ENCODE measurements around the gene AUTS2.

The AUTS2 gene

DNA sequence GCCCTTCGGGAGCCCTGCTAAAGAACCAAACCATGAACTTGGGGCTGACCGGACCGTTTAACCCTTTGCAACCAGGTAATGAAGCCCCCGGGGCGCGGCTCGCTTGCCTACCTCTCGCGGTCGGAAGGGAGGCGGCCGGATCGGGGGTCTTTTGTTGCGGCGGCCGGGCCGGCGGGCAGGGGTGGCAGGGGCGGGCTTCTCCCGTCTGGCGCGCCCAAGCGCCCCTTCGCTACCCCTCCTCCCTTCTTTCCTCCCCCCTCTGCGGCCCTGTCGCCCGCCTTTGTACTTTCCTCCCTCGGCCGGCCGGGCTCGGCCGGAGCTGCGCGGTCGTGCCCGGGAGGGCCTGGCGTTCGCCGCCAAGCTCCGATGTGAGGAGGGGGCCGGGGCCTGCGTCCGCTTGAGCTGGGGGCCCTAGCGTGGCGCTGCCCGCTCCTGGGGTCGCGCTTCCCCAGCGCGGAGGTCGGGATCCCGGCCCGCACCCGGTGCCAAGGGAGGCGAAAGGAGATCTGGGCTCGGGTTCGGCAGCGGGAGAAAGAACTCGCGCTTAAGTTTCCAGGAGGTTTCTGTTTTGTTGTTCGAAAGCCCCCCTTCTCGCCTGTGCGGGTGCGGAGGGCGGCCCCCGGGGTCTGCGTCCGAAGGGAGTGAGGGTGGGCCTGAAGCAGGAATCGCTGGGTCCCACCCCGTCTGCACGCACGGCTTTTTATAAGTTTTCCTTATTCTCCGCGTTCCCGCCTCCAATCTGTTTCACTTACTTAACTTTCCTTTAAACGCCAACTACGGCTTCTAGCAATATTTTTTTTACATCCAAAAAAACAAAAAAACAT lies 1096.9 kb downstream of the AUTS2 start:
- Histone ChIP-seq H3K9me3 (ENCODE audit: control insufficient read depth in 5 of 5, low read length in 5 of 5) (no peaks in the 10 kb centered on the region), H3K9ac (ENCODE audit: low read length in 5 of 5) (peak overlapping the region in 4 of 5 donors; percentile 71 to 82 (median 77)), H3K27ac (ENCODE audit: low read depth, low read length) (no peak overlapping the region), H3K4me1 (ENCODE audit: control insufficient read depth in 5 of 5, insufficient read depth in 5 of 5, low read length in 5 of 5) (peaks cover 0 to 44% (median 30%) of the 10 kb centered on the region in 5 donors), H3K27me3 (ENCODE audit: control insufficient read depth in 5 of 5, insufficient read depth in 4 of 5, low read length in 5 of 5) (peaks cover 0 to 3% (median 0%) of the 10 kb centered on the region in 5 donors), H3K4me3 (ENCODE audit: low read depth in 1 of 5, low read length in 5 of 5) (peak overlapping the region; percentile 68 to 83 (median 79)), H3K36me3 (ENCODE audit: control insufficient read depth in 5 of 5, insufficient read depth in 5 of 5, low read length in 5 of 5) (no peaks in the 10 kb centered on the region)

DNA sequence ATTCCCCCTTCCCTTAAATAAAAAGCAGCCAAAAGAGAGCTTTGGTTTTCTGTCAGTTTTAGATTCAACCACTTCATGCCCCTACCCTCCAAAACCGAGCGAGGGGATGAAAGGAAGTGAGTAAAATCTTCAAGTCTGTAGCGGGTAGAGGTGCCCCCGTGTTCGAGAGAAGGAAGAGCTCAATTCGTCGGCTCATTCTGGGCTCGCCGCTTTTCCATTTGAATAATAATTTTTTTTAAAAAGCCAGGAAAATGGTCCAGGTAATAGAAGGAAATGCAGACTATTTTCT lies 1097.5 kb downstream of the AUTS2 start:
- Histone ChIP-seq H3K27ac (ENCODE audit: low read depth, low read length) (no peak overlapping the region), H3K36me3 (ENCODE audit: control insufficient read depth in 5 of 5, insufficient read depth in 5 of 5, low read length in 5 of 5) (no peaks in the 10 kb centered on the region), H3K9ac (ENCODE audit: low read length in 5 of 5) (peak overlapping the region in 4 of 5 donors; percentile 71 to 82 (median 77)), H3K27me3 (ENCODE audit: control insufficient read depth in 5 of 5, insufficient read depth in 4 of 5, low read length in 5 of 5) (peaks cover 0 to 3% (median 0%) of the 10 kb centered on the region in 5 donors), H3K4me1 (ENCODE audit: control insufficient read depth in 5 of 5, insufficient read depth in 5 of 5, low read length in 5 of 5) (peaks cover 0 to 48% (median 30%) of the 10 kb centered on the region in 5 donors), H3K4me3 (ENCODE audit: low read depth in 1 of 5, low read length in 5 of 5) (peak overlapping the region; percentile 65 to 83 (median 77)), H3K9me3 (ENCODE audit: control insufficient read depth in 5 of 5, low read length in 5 of 5) (no peaks in the 10 kb centered on the region)

DNA sequence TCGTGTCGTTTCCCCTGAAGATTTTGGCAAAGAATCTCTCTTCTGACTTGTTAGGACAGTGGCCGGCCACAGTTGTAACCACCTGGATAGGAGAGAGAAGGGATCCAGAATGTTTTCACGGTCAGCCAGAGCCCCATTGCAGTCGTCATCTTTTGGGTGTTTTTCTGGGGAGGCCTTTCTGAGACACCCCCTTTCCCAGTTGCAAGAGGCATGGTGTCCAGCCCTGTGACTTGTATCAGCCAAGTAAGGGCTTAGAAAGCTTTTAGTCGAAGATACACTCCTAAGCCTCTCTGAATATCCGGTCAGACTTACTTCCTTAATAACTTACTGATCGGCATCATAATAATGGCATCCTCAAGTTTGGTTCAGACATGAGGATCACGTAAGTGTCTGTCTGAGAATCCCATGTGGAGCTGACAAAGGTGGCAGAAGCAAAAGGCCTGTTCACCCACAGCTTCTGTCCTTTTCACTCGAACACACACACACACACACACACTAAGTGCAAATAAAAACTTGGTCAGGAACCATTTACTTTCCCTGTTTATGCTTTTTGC lies 1098.0 kb downstream of the AUTS2 start:
- no peaks in the 10 kb centered on the region for H3K36me3 ChIP-seq (ENCODE audit: control insufficient read depth in 5 of 5, insufficient read depth in 5 of 5, low read length in 5 of 5)
- no peak overlapping the region for H3K27ac ChIP-seq (ENCODE audit: low read depth, low read length)
- peaks cover 0 to 3% (median 0%) of the 10 kb centered on the region in 5 donors for H3K27me3 ChIP-seq (ENCODE audit: control insufficient read depth in 5 of 5, insufficient read depth in 4 of 5, low read length in 5 of 5)
- H3K9me3 ChIP-seq (ENCODE audit: control insufficient read depth in 5 of 5, low read length in 5 of 5), result no peaks in the 10 kb centered on the region
- H3K4me1 ChIP-seq (ENCODE audit: control insufficient read depth in 5 of 5, insufficient read depth in 5 of 5, low read length in 5 of 5), result peaks cover 0 to 48% (median 30%) of the 10 kb centered on the region in 5 donors
- peak overlapping the region in 3 of 5 donors; percentile 71 to 82 (median 80) for H3K9ac ChIP-seq (ENCODE audit: low read length in 5 of 5)
- H3K4me3 ChIP-seq (ENCODE audit: low read depth in 1 of 5, low read length in 5 of 5), result peak overlapping the region; percentile 65 to 83 (median 77)

DNA sequence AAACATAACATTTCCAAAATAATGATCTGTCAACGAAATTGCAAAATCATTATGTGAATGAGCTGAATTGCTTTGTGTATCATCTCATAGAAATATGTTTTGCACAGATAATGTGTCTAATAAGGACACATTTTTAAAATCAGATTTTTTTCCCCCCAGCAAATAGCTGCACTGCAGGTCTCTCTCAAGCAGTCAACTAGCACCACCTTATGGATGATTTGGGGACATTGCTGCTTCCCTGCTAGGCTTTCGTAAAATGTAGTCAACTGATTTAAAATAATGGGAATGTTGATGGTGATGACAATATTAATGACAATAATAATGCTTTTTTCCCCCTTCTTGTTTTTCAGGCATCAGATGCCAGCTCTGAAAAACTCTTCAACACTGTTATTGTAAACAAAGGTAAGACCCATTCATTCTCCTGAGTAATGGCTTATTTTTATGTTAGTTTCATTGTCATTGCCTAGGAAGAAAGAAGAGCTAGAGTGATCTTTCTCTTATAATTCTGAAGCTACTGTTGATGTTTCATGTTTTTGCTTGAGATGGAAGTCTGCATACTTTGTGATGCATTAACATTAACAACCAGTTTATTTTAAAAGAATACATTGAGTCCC lies 1100.1 kb downstream of the AUTS2 start:
- H3K4me1 ChIP-seq (ENCODE audit: control insufficient read depth in 5 of 5, insufficient read depth in 5 of 5, low read length in 5 of 5), result peaks cover 0 to 55% (median 35%) of the 10 kb centered on the region in 5 donors
- H3K4me3 ChIP-seq (ENCODE audit: low read depth in 1 of 5, low read length in 5 of 5), result no peak overlapping the region
- H3K27ac ChIP-seq (ENCODE audit: low read depth, low read length), result no peak overlapping the region
- no peaks in the 10 kb centered on the region for H3K9me3 ChIP-seq (ENCODE audit: control insufficient read depth in 5 of 5, low read length in 5 of 5)
- H3K36me3 ChIP-seq (ENCODE audit: control insufficient read depth in 5 of 5, insufficient read depth in 5 of 5, low read length in 5 of 5), result peaks cover 0 to 3% (median 0%) of the 10 kb centered on the region in 5 donors
- no peak overlapping the region for H3K9ac ChIP-seq (ENCODE audit: low read length in 5 of 5)
- H3K27me3 ChIP-seq (ENCODE audit: control insufficient read depth in 5 of 5, insufficient read depth in 4 of 5, low read length in 5 of 5), result peaks cover 0 to 3% (median 0%) of the 10 kb centered on the region in 5 donors

DNA sequence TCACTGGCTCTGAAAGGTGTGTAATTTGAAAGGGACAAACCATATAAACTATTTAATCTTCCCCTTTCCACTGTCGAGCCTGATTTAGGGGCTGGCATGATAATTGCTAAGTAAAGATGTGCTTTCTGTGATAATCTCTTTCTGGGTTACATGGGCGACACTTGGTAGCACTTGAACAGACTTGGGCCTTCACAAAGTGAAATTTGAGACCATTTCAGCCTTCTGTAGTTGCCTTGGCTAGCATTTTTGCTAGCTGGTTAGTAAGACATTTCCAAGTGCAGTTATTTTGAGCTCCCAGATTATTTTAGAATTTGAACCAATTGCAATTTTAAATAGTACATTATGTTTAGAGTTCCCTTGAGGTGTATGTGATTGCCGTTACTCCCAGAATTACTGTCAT lies 1101.0 kb downstream of the AUTS2 start:
- peaks cover 0 to 3% (median 0%) of the 10 kb centered on the region in 5 donors for H3K36me3 ChIP-seq (ENCODE audit: control insufficient read depth in 5 of 5, insufficient read depth in 5 of 5, low read length in 5 of 5)
- H3K4me3 ChIP-seq (ENCODE audit: low read depth in 1 of 5, low read length in 5 of 5), result no peak overlapping the region
- peak overlapping the region in 1 of 5 donors; percentile 4 for H3K9ac ChIP-seq (ENCODE audit: low read length in 5 of 5)
- H3K9me3 ChIP-seq (ENCODE audit: control insufficient read depth in 5 of 5, low read length in 5 of 5), result no peaks in the 10 kb centered on the region
- no peak overlapping the region for H3K27ac ChIP-seq (ENCODE audit: low read depth, low read length)
- peaks cover 0 to 3% (median 0%) of the 10 kb centered on the region in 5 donors for H3K27me3 ChIP-seq (ENCODE audit: control insufficient read depth in 5 of 5, insufficient read depth in 4 of 5, low read length in 5 of 5)
- H3K4me1 ChIP-seq (ENCODE audit: control insufficient read depth in 5 of 5, insufficient read depth in 5 of 5, low read length in 5 of 5), result peaks cover 0 to 53% (median 31%) of the 10 kb centered on the region in 5 donors

DNA sequence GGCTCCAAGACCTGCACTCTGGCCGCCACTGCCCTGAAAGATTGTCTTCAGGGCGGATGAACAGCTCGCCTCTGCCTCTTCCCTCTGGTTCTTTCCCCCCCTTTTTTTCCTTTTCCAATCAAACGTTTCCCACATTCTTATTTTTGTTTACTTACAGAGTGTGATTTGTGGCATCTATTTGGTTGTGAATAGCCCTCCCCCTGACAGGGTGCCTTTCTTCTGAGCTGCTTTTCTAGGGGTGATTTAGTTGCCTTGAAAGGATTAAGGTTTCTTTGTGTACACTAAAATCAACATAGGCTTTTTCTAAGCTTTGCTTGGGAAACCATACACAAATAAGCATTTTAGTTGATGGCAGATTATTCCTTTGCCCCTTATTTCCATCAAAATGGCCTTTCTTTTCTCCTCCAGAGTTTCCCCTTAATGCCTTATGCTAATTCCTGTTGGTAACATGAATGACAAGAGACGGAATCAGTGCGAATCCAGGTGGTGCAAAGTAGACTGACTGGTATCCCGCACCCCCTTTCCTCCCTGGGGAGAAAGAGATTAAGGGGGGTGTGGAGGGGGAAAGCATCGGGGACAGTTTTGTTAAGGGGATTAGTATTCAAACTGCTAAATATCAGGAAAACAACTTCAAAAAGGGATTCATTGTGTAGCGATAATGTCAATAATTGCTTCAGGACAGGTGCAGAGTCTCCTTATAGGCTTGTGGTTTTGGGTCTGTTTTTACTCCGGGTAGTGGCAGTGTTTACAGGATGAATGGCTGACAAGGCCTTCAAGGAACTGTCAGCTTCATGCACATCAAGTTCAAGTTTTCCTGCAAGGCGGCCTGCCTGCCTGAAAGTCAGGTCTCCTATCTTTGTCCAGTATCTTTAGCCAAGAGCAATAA lies 1102.0 kb downstream of the AUTS2 start:
- no peak overlapping the region for H3K27ac ChIP-seq (ENCODE audit: low read depth, low read length)
- no peak overlapping the region for H3K4me3 ChIP-seq (ENCODE audit: low read depth in 1 of 5, low read length in 5 of 5)
- H3K9ac ChIP-seq (ENCODE audit: low read length in 5 of 5), result no peak overlapping the region
- H3K36me3 ChIP-seq (ENCODE audit: control insufficient read depth in 5 of 5, insufficient read depth in 5 of 5, low read length in 5 of 5), result peaks cover 0 to 3% (median 0%) of the 10 kb centered on the region in 5 donors
- no peaks in the 10 kb centered on the region for H3K9me3 ChIP-seq (ENCODE audit: control insufficient read depth in 5 of 5, low read length in 5 of 5)
- H3K4me1 ChIP-seq (ENCODE audit: control insufficient read depth in 5 of 5, insufficient read depth in 5 of 5, low read length in 5 of 5), result peaks cover 0 to 48% (median 24%) of the 10 kb centered on the region in 5 donors
- H3K27me3 ChIP-seq (ENCODE audit: control insufficient read depth in 5 of 5, insufficient read depth in 4 of 5, low read length in 5 of 5), result peaks cover 0 to 3% (median 0%) of the 10 kb centered on the region in 5 donors

DNA sequence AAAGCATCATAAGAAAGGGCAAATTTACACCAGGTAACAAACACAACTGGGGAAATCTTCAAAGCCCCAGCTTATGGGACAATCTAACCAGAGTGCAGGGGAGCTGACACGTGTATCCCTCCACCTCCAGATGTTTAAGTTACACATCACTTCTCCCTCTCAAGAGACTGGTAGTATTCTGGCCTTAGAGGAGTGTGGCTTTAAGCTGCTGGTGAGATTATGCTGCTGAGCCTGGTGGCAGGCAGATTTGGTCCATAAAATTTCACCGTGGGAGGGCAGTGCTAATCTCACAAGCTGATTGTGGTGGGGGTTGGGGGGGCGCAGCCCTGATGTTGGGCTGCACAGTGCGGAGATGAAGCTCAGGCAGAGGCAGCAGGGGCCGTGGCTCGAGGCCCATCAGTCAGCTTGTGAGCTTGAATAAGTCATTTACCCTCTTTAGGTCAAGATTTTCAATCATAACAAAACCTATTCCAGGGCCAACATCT lies 1102.7 kb downstream of the AUTS2 start:
- H3K36me3 ChIP-seq (ENCODE audit: control insufficient read depth in 5 of 5, insufficient read depth in 5 of 5, low read length in 5 of 5), result peaks cover 0 to 3% (median 0%) of the 10 kb centered on the region in 5 donors
- H3K27me3 ChIP-seq (ENCODE audit: control insufficient read depth in 5 of 5, insufficient read depth in 4 of 5, low read length in 5 of 5), result peaks cover 0 to 2% (median 0%) of the 10 kb centered on the region in 5 donors
- peaks cover 0 to 41% (median 17%) of the 10 kb centered on the region in 5 donors for H3K4me1 ChIP-seq (ENCODE audit: control insufficient read depth in 5 of 5, insufficient read depth in 5 of 5, low read length in 5 of 5)
- H3K27ac ChIP-seq (ENCODE audit: low read depth, low read length), result no peak overlapping the region
- H3K9ac ChIP-seq (ENCODE audit: low read length in 5 of 5), result no peak overlapping the region
- no peaks in the 10 kb centered on the region for H3K9me3 ChIP-seq (ENCODE audit: control insufficient read depth in 5 of 5, low read length in 5 of 5)
- no peak overlapping the region for H3K4me3 ChIP-seq (ENCODE audit: low read depth in 1 of 5, low read length in 5 of 5)

DNA sequence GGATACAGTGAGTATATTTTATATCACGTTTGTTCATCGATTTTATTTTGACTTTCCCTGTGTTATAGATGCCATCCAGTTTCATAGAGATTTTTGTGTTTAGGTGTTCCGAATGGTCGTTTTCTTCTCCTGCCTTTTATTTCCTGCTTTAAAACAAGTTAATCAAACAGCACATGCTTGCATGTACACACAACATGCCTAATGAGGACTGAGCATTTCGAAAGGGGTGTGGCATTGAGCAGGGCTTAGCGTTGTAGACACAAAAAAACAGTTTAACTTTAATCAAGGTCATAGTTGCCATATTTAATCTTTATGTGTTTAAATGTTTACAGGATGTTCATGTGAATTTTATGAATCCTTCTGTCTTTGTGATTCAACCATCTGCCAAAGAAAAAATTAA lies 1103.2 kb downstream of the AUTS2 start:
- H3K27me3 ChIP-seq (ENCODE audit: control insufficient read depth in 5 of 5, insufficient read depth in 4 of 5, low read length in 5 of 5), result no peaks in the 10 kb centered on the region
- H3K36me3 ChIP-seq (ENCODE audit: control insufficient read depth in 5 of 5, insufficient read depth in 5 of 5, low read length in 5 of 5), result peaks cover 0 to 3% (median 0%) of the 10 kb centered on the region in 5 donors

DNA sequence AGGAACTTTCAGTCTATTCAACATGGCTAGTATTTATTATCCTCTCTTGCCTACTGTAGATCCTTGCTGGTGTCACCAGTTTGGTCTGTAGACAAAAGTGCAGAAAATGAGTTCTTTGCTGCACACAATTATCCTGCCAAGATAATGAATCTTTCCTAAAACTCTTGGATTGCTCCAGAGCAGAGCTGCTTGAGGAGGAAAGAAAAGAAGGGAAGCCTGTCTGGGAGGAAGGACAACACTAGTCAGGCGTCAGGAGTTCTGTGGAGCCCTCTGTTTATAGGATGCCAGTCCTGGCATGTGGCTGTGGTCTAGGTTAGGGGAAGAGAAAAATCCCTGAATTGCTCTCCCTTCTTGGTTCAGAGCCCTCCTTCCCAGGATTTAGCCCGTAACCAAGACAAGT lies 1103.7 kb downstream of the AUTS2 start:
- Histone ChIP-seq H3K27me3 (ENCODE audit: control insufficient read depth in 5 of 5, insufficient read depth in 4 of 5, low read length in 5 of 5) (no peaks in the 10 kb centered on the region), H3K27ac (ENCODE audit: low read depth, low read length) (no peak overlapping the region), H3K9ac (ENCODE audit: low read length in 5 of 5) (no peak overlapping the region), H3K36me3 (ENCODE audit: control insufficient read depth in 5 of 5, insufficient read depth in 5 of 5, low read length in 5 of 5) (peaks cover 0 to 3% (median 0%) of the 10 kb centered on the region in 5 donors), H3K4me1 (ENCODE audit: control insufficient read depth in 5 of 5, insufficient read depth in 5 of 5, low read length in 5 of 5) (peaks cover 0 to 31% (median 11%) of the 10 kb centered on the region in 5 donors), H3K4me3 (ENCODE audit: low read depth in 1 of 5, low read length in 5 of 5) (no peak overlapping the region), H3K9me3 (ENCODE audit: control insufficient read depth in 5 of 5, low read length in 5 of 5) (no peaks in the 10 kb centered on the region)

More for the DNA sequence above, 1103.2 kb downstream of the AUTS2 start:
- Histone ChIP-seq H3K4me1 (ENCODE audit: control insufficient read depth in 5 of 5, insufficient read depth in 5 of 5, low read length in 5 of 5) (peaks cover 0 to 36% (median 12%) of the 10 kb centered on the region in 5 donors), H3K27ac (ENCODE audit: low read depth, low read length) (no peak overlapping the region), H3K9ac (ENCODE audit: low read length in 5 of 5) (no peak overlapping the region), H3K9me3 (ENCODE audit: control insufficient read depth in 5 of 5, low read length in 5 of 5) (no peaks in the 10 kb centered on the region), H3K4me3 (ENCODE audit: low read depth in 1 of 5, low read length in 5 of 5) (no peak overlapping the region)
